CD4-positive, alpha-beta T cell treated with Interleukin-10 for 1 hour (primary cell): ENCODE results near the gene TMEM203.

Source experiments
- DNase-seq: peaks from one replicate; pipeline ENCODE4 v3.0.0-alpha.2; 2020

Gene TMEM203

DNA sequence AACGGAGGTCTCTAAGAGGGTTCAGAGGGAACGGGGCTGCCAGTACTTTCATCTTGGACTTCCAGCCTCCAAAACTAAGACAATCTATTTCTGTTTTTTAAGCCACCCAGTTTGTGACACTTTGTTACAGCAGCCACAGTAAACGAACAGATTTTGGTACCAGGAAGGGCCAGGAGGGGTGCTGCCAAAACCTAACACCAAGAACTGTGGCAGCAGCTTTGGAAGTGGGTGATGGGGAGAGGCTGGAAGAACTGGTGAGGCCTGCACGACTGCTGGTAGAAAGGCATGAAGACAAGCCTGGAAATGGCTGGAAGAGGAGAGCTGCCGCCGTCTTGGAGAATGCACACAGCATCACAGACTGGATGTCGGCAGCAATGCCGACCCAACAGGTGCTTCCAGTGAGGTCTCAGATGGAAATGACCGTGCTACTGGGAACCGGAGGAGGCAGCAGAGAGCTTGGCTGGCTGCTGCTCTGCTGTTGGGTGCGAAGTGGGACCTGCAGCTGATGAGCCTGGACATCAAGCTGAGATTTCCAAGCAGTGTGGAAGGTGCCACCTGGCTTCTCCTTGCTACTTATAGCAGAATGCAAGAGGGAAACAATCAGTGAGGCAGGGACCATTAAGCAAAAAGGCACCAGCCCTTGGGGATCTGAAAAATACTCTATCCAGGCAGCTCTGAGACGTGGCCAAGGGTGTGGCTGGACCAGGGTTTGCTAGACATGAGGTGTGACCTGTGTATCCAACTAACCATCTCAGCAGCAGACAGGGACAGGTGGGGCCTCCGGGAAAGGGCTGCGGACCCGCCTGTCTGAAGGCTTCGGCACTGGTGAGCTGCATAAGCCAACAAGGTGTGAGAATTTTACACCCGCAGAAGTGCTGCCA lies 28.9 kb downstream of the TMEM203 start:
- DNase-seq = peak; percentile 23

DNA sequence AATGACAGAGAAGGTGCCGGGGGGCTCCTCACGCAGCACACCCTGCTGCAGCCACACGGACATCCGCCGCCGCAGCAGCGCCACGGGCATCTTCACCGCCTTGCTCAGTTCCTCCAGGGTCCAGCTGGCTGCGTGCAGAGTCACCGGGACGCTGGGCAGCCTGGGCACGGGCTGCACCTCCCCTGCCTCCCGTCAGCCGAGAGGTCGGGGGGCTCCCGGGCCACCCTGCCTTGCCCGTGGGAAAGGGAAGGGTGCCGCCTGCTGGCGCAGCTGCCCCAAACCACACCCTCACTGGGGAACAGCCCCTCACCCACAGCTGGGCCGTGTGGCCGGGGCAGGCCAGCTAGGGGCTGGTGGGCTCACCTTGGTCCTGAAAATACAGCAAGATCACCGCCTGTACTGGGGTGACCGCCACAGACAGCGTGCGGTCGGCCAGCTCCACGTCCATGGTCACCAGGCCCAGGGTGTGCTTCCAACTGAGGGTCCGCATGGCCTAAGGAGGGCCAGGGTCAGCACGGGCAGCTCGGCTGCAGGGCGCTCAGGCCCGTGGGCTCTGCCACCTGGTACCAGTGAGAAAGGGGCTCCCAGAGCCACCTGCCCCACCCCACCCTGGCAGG lies 30.0 kb downstream of the TMEM203 start:
- no peak for DNase-seq

- no peak for DNase-seq
Measured at GRCh38 chr9:137174722-137175293, 30.6 kb downstream of the TMEM203 start.

DNA sequence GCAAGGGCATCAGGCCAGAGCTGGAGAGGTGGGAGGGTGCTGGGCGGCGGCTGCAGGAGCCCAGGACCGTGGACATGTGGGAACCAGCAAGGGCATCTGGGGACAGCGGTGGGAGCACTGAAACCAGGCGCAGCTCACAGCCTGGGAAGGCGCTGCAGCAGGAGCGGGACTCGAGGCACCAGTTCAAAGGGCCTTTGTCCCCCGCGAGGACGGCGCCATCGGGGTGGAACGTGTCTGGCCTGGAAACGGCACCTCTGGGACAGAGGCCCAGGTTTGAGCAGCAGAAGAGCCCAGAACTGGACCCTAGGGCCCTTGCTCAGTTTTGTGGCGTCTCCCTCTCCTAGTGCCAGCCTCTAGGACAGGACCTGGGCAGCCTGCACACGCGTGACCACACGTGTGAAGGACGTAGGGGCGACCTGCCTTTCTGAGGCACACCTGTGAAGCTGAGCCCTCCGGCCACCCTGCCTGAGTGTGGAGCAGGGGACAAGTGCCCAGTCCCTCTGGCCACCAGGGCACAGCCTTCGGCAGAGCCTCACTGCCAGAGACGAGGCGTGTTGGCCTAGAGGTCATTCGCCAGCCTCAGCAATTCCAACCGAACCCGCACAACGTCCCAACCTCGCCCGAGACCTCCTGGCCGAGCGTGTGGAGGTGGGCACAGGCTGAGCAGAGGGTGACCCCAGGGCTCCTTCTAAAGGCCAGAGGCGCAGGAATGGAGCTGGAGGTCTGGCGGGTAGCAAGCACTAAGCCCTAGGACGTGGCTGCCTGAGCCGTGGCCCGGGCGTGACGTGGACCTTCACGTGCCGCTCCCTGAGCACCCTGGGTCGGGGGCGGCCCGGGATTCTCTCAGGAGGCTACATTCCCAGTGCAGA lies 31.4 kb downstream of the TMEM203 start:
- DNase-seq = no peak

- no peak for DNase-seq
Measured at GRCh38 chr9:137172901-137173795, 32.3 kb downstream of the TMEM203 start.

DNA sequence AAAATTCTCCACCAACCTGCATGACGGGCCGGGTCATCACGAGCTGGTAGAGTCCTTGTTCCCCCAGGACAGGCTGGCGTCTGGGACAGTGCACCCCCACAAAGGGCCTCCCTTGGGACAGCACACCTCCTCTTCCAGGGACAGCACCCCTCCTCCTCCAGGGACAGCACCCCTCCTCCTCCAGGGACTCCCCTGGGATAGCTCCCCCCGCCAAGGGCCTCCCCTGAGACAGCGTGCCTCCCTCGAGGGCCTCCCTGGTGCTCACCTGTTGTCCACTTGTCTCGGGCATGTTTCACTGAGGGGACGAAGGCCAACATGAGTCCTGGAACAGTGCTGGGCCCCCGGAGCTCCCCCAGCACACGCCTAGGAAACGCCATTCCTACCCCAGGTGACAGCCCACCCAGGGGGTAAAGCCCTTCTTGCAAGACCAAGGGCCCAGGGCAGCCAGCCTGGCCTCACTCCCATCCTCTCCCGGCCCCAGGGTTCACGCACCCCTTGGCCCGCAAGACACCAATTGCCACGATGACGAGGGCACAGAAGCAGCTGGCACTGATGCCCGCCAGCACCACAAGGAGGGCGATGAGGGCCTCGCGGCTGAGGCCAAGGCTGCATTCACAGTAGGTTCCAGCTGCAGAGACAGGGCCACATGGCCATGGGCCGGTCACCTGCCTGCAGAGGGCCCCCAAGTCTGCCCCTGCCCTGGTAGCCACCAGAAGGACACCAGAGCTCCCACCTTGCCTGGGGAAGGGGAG lies 34.1 kb downstream of the TMEM203 start:
- no peak for DNase-seq

- DNase-seq = no peak
Measured at GRCh38 chr9:137170486-137171148, 34.8 kb downstream of the TMEM203 start.

GRCh38 chr9:137169896-137170358 lies 35.5 kb downstream of the TMEM203 start, which contains the start of gene LRRC26:
Gene LRRC26 (minus strand): TSS chr9:137170051. CDS start chr9:137169943, 108 bp downstream.
- DNase-seq = no peak

GRCh38 chr9:137168904-137169856 lies 36.3 kb downstream of the TMEM203 start:
- DNase-seq = no peak

DNA sequence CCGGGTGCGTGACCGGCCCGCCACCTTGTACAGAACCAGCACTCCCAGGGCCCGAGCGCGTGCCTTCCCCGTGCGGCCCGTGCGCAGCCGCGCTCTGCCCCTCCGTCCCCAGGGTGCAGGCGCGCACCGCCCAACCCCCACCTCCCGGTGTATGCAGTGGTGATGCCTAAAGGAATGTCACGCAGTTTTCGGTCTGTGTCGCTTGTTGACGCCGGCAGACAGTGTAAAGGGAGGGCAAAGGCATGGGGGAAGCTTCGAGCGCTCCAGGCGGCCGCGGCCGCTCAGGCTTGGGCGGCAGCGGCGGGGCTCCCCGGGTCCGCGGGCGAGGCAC lies 36.9 kb downstream of the TMEM203 start:
- no peak for DNase-seq

DNA sequence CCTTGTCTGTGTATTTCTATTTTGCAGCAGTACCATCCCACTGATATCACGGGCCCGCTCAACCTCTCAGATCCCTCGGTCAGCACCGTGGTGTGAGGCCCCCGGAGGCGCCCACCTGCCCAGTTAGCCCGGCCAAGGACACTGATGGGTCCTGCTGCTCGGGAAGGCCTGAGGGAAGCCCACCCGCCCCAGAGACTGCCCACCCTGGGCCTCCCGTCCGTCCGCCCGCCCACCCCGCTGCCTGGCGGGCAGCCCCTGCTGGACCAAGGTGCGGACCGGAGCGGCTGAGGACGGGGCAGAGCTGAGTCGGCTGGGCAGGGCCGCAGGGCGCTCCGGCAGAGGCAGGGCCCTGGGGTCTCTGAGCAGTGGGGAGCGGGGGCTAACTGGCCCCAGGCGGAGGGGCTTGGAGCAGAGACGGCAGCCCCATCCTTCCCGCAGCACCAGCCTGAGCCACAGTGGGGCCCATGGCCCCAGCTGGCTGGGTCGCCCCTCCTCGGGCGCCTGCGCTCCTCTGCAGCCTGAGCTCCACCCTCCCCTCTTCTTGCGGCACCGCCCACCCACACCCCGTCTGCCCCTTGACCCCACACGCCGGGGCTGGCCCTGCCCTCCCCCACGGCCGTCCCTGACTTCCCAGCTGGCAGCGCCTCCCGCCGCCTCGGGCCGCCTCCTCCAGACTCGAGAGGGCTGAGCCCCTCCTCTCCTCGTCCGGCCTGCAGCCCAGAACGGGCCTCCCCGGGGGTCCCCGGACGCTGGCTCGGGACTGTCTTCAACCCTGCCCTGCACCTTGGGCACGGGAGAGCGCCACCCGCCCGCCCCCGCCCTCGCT lies 37.5 kb downstream of the TMEM203 start:
- no peak for DNase-seq

DNA sequence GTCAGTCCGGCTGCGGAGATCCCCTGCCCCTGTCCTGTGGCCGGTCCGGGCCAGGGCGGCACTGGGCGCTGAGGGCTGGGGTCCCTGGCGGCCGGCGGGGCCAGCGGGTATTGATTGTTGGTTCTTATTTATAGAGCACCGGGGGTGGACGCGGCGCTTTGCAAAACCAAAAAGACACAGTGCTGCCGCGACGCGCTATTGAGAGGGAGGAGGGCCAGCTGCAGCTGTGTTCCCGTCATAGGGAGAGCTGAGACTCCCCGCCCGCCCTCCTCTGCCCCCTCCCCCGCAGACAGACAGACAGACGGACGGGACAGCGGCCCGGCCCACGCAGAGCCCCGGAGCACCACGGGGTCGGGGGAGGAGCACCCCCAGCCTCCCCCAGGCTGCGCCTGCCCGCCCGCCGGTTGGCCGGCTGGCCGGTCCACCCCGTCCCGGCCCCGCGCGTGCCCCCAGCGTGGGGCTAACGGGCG lies 38.1 kb downstream of the TMEM203 start:
- DNase-seq = no peak

DNA sequence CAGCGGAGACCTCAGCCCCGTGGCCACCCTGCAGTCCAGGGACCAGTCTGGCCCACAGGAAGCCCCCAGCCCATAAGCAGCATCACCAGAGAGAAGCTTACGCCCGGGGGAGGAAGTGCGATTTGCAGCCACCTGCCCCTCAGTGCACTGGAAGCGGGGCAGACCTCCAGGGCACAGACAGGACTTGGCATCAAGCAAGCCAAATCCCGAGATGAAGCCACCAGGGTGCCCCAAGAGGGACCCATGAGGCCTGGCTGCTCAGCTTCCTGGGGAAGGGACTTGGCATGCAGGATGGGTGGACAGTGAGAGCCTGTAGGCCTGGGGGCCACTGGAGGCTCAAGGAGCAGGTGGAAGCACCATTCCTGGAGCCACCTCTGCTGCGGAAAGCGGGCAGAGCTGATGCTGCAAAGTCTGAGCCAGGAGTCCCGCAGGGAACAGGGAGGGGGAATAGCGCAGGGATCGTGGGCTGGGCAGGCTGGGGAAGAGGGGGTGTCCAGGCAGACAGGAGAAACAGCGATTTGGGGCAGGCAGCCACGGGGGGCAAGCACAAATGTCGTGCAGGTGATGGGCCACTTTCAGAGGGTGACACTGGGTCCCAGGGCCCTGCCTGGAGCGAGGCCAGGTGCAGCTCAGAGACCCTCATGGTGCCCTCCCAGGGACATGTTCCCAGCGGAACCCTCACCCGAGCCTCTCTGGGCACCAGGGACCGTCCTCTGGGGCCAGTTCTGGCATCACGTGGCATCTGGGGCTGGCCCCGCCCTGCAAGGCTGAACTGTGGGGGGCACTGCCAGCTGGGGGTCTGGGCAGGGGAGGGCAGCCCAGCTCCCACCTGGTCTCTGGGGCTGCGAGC lies 38.8 kb downstream of the TMEM203 start:
- no peak for DNase-seq

DNA sequence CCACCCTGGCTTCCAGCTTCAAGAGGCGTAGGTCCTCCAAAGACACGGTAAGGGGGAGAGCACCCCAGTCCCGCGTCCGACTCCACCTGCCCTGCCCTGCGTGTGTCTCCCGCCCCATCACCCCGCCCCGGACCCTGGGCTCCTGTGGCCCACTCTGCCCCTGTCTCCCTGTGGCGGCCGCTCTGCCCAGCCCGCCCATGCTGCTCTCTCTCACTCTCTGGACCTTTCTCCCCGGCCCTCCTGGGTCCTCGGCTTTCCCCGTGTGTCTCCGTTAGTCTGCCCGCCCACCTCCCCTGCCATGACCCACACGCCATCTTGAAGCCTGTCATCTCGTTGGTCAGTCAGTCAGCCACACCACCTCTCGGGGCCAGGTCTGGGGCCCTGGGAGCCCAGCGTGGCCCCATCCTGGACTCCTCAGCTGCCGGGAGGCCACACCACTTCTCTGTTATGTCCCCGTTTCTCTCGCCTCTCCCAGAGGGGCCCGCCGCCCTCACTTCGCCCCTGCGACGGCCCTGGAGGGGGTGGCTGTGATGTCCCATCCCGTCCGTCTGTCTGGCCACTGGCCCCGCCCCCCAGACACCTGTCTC lies 40.1 kb downstream of the TMEM203 start:
- no peak for DNase-seq

DNA sequence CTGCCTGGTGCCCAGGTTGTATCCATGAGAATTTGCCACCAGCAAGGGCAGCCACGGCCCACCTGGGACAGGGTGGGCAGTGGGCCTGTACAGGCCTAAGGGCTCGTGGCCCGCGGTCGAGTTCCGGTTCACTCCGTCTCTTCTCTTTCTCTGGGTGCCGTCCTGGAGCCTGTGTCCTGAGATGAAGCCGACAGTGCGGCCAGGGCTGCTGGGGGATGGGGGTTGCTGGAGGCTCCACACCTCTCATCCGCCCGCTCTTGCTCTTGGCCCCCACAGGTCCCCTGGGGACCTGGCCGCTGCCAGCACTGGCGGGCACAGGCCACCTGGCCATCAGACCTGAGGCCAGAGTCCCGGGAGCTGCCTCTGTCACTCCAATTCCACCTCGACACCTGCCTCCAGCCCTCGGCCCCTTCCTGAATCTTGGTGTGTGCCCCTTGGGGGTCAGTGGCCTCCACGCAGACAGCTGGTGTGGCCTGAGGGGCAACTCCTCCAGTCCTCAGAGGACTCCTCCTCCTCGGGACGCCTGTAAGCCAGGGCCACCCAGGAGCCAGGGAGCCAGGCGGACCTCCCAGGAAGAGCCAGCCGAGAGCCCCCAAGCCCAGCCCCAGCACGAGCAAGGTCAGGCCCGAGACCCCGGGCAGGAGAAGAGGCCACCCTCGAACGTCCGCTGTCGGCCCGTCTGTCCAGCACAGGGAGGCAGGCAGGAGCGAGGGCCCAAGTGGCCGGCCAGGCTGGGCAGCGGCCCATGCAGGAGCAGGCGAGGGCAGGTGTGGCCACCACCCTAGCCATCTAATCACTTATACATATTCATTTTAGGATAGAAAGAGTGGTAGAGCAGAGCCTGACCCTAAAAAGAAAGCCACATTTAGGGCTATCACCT lies 40.8 kb downstream of the TMEM203 start:
- no peak for DNase-seq

DNA sequence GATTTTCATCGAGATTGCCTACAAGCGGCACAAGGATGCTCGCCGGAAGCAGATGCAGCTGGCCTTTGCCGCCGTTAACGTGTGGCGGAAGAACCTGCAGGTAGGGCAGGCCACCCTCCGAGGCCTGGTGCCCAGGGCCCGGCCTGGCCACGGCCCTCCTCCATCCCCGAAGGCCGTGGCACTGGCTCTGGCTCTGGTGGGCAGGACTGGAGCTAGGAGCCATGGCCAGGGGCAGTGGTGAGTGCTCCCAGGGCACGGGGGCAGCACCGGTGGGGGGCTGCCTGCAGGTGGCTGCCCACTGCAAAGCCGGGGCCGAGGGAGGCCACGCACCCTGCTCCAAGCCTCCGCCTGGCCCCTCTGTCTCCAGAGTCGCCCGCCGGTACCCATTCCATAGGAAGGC lies 41.6 kb downstream of the TMEM203 start:
- no peak for DNase-seq
